ENCODE results near the gene ARRDC2. TPM values are rescaled to one million over a fixed set of nuclear protein-coding genes. Genes with fewer than 3 reads are reported as not detected.
A peak's percentile ranks its signal among the peaks of the same experiment; 100 is the strongest.

ARRDC2 gene
- total RNA-seq, result 10 to 100 TPM; 21.0 to 27.7 TPM
- long read RNA-seq, transcript ARRDC2-202 (8 exons, 2,528 nt), result major isoform, 7 of 17 reads
- long read RNA-seq, partial matches to known transcripts, result 5 of 17 reads
- long read RNA-seq, other reads (novel, unspliced or antisense), result 3 of 17 reads

DNA sequence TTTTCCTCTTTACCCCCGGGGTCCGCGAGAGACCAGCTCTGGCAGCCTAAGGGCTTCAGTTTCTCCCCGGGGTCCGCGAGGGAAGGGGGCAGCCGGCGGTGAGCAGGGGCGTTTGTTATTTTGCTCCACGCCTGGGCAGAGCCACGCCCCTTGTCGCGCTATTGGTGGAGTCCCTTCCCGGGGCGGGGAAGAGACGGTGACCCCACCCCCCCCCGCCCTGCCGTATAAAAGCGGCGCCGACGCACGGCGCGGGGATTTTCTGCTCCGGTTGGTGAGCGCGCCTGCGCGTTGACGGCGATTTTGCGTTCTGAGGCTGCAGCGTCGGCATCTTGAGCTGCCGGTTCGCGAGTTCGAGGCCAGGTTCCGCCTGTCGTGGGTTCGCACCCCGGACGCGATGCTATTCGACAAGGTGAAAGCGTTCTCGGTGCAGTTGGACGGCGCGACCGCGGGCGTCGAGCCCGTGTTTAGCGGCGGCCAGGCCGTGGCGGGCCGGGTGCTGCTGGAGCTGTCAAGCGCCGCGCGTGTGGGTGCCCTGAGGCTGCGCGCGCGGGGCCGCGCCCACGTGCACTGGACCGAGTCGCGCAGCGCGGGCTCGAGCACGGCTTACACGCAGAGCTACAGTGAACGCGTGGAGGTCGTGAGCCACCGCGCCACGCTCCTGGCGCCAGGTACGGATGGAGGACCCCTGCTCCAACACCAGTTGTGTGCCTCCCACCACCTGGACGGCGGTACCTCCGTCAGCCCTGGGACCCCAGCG lies at the start of gene ARRDC2:
Gene ARRDC2, plus strand, starts transcription at position 254 of the 757 bp plus-strand sequence. Its CDS starts 141 bp downstream, at position 395.
- intact Hi-C loops (cut with DNase I, micrococcal nuclease), result loop anchor here (5.0 kb wide), 1 partner anchor 49 kb away; no protein-coding TSS in a partner anchor
- peak; percentile 88 for ATAC-seq
- peak; percentile 92 for DNase-seq

DNA sequence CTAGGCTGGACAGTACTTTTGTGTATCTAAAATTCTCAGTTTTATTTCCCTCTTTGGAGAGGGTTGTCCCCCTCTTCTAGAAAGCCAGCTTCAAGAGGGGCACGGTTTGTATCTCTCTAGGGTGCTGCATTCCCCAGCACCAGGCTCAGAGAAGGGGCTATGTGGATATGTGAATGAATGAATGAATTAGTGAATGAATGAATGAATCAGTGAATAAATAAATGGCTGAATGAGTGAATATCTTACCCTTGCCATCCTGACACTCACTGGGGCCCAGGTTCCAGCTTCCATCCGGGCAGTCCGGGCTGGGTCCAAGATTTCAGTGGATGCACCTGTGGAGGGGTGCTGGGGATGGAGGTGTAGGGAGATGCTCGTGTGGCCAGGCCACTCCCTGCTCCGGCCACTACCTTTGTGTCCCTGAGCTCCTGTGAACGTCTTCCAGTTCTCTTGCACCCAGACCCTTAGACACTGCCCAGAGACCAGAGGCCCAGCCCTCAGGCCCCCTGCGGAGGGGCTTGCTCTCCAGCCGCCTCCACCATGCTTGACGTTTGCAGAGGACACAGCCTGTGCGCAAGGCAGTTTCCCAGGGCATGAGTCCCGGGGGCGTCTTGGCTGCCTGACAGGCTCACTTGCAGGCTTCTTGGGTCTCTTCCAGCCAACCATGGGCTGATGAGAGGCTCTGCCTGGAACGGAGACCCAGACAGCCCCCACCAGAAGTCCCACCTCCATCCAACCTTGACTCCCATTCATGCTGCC lies 43.9 kb upstream of the ARRDC2 start:
- ATAC-seq, result no peak
- no peak for DNase-seq
- intact Hi-C loops (cut with DNase I, micrococcal nuclease), result no loop called here

DNA sequence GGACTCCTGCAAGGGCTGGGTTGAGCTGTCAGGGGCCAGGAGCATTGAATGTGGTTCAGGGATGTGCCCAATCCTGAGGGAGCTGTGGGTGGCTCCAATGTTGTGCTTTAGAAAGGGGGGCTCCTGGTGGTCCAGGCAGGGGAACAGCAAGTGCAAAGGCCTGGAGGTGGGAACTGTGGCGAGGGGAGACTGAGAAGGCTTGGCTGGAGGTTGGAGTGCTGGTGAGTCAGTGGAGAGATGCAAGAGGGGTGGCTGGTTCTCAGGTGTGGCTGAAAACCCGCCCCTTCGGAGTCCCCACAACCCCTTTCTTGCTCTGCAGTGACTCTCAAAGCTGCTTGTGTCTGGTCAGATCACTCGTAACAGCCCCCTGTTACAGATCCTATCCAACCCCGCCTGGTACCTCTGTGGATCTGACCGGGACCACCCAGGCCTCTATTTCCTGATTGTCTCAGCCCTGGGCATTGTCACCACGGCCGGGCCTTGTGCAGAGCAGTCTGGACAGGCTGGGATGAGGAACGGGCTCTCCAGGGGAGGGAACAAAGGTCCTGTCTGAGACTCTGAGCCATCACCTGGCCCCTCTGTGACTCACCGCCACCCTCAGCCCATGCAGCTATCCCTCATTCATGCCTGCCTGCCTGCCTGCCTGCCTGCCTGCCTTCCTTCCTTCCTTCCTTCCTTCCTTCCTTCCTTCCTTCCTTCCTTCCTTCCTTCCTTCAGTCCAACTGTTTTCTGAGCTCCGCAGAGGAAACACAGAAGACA lies 42.4 kb upstream of the ARRDC2 start:
- DNase-seq (no peak), ATAC-seq (no peak)
- intact Hi-C loops (cut with DNase I, micrococcal nuclease), result no loop called here

DNA sequence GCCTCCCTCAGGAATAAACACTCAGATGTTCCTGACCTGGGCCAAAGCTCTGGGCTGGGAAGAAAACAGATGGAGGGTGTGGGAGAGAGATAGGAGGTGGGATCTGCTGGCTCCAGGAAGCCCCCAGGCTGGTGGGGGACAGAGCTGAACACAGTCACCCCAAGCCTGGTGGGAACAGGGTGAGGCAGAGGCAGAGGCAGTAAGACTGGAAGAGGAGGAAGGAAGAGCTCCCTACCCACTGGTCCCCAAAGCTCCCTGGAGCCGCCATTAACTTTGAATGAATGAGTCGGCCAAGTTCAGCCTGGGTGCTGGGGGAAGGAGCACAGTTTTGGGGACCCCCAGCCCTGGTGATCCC lies 41.9 kb upstream of the ARRDC2 start:
- no peak for DNase-seq
- ATAC-seq, result no peak
- intact Hi-C loops (cut with DNase I, micrococcal nuclease), result no loop called here

DNA sequence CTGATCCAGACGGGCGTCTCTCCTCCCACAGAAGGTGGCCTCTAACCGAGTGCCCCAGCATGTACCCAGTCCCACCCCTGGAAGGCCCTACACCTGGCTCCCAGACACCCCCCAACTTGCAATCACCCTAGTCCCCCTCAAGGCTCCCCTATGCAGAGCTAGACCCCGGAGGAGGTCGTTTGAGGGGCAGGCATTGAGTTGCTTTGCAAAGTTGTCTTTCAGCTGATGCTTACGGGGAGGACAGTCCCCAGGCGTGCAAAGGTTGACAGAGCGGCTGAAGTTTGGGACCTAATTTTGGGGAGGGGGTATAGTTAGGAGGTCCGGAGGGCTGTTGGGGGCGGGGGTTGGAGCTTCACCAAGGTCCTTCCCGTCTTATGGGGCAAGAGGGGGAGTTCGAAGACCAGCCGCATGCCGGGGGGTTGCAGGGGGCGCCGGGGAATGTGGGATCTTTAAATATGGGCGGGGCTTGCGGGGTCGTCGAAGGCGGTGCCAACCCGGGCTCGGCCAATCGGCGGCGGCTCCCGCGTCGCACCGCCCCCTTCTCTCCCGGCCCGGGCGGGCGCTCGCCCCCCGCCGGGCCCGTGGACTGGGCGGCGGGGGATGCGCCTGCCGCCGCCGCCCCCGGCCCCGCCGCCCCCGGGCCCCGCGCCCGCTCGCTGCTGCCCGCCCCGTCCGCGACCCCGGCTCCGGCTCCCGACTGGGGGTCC lies 41.3 kb upstream of the ARRDC2 start, which contains the start of gene KCNN1:
Gene KCNN1, plus strand, starts transcription at position 558 of the 707 bp plus-strand sequence. CDS start 6,782 bp downstream, outside the sequence.
- ATAC-seq, result no peak
- intact Hi-C loops (cut with DNase I, micrococcal nuclease), result no loop called here
- no peak for DNase-seq

DNA sequence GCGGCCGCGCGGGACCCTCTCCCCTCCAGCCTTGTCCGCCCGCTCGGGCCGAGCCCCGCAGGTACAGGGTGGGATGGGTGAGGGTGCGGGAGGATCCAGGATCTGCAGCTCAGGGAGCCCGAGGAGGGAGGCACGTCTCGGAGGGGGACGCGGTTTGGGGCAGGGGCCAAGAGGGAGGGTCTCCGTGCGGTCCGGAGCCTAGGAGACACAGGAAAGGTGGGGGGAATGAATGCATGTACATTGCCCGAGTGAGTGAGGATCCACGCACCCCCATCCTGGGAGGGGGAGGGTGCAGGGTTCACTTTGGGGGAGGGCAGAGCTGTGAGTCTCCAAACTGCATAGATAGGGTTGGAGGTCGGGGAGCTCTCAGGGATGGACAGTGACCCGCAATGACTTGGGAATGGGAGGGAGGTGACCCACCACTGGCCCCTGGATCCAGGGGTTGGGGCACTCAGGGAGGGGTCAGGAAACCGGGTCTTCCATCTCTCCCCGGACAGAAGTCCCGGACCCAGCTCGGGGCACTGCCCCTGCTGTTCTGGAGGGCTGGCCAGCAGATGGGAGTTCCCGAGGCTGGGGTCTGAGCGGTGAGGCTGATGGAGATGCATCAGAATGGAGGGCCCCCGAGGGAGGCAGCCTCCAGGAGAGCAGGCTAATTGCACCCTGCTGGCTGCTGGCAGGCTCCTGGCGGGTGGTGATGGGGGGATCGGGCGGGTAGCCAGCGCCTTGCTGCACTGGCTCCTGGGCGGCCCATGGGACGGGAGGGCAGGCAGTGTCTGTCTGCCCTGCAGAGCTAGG lies 40.5 kb upstream of the ARRDC2 start:
- intact Hi-C loops (cut with DNase I, micrococcal nuclease), result no loop called here
- ATAC-seq (no peak), DNase-seq (no peak)

DNA sequence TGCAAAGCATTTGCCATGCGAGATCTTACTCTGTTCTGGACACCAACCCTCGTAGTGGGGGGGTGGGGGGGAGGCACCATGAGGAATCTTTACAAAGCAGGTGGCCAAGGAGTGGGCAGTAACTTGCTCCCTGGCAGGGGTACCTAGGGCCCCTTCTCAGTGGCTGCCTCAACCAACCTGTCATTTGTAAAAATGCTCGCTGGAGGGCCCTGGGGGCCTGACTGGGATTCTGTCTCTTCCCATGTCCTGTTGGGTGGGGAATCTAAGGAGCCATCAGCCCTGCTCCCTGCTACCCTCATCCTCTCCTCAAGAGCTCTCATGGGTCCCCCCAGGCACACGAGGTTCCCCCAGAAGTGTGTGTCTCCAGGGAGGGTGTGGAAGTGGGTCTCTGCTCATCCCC lies 39.6 kb upstream of the ARRDC2 start:
- intact Hi-C loops (cut with DNase I, micrococcal nuclease), result no loop called here
- ATAC-seq (no peak), DNase-seq (no peak)

DNA sequence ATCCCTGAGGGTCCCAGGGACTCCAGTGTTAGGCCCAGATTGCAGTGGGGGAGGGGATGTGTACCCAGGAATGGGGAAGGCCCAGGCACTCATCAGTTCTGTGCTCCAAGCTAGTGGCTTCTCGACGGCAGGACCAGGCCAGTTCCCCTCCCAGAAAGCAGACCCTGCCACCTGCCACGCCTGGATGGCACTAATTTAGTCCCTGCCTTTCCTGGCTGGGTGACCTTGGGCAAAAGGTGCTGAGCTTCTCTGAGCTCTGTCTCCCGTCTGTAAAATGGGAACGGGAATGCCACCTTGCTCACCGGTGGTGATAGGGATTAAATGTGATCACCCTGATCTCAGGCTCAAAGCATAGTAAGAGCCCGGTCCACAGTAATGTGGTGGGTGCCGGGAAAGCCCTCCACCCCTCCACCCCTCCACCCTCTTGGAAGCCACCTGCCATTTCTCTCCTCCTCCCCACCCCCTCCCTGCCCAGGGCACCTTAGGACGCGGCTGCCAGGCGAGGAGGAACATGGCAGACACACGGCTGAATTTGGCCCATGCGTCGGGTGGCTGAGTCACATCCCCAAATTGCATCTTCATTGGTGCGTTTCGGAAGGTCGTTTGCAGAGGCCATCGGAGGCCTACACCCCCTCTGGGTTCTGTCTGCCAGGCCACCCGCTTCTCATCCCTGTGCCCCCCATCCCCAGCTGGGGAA lies 38.7 kb upstream of the ARRDC2 start:
- intact Hi-C loops (cut with DNase I, micrococcal nuclease), result no loop called here
- DNase-seq, result no peak
- ATAC-seq, result no peak

DNA sequence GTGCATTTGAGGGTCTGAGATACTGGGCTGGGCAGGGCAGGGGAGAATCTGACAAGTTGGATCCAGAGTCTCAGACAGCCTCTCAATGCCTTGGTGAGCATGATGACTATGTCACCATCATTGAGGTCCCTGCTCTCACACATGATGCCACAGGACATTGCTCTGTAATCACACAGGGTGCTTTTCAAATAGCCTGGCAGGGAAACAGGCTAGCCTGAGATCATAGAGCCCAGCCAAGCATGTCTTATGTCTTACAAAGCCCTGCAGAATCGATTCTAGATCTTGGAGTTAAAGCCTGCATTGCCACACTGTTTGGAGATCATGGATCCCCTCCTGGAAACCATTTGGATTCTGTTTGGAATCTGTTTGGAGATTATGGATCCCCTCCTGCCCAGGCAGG lies 35.7 kb upstream of the ARRDC2 start:
- ATAC-seq, result no peak
- DNase-seq, result no peak
- intact Hi-C loops (cut with DNase I, micrococcal nuclease), result no loop called here

DNA sequence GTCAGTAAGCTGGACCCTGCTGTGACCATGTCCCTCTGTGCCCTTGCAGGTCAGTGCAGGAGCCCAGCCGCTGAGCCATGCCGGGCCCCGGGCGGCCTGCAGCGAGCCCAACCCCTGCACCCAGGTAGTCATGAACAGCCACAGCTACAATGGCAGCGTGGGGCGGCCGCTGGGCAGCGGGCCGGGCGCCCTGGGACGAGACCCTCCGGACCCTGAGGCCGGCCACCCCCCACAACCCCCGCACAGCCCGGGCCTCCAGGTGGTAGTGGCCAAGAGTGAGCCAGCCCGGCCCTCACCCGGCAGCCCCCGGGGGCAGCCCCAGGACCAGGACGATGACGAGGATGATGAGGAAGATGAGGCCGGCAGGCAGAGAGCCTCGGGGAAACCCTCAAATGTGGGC lies 34.2 kb upstream of the ARRDC2 start:
- intact Hi-C loops (cut with DNase I, micrococcal nuclease), result no loop called here
- ATAC-seq, result no peak

DNA sequence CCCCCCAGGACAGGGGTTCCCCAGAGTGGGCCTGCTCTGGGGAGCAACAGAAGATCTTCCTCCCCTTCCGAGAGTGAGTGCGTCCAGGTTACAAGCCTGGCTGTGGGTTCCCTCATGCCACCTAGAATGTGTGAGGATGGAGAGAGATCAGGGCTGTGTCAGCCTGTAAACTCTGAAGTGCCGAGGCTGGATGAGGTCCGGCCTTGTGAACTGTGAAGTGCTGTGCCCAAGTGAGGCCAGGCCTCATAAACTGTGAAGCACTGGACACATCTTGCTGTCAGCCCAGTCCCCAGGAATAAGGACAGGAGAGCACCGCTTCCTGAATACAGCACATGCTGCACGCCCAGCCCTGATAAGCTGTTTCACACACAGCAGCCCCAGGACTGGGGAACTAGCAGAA lies 33.4 kb upstream of the ARRDC2 start:
- intact Hi-C loops (cut with DNase I, micrococcal nuclease), result no loop called here
- DNase-seq (no peak), ATAC-seq (no peak)

More for the DNA sequence above, 34.2 kb upstream of the ARRDC2 start:
- no peak for DNase-seq

DNA sequence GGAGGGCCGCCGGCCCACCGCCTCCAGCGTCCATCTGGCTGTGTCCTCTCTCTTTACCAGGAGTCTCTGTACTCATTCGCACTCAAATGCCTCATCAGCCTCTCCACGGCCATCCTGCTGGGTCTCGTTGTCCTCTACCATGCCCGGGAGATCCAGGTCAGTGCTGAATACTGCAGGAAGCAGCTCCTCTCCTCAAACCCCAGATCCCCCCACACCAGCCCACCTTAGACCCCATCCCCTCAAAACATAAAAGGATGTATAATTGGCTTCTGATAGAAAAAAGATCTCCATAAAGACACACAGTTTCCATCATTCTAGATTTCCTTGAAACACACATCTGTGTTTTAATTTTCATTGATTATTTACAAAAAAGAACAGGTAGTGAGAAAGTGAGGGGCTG lies 32.9 kb upstream of the ARRDC2 start:
- no peak for ATAC-seq
- no peak for DNase-seq
- intact Hi-C loops (cut with DNase I, micrococcal nuclease), result no loop called here

DNA sequence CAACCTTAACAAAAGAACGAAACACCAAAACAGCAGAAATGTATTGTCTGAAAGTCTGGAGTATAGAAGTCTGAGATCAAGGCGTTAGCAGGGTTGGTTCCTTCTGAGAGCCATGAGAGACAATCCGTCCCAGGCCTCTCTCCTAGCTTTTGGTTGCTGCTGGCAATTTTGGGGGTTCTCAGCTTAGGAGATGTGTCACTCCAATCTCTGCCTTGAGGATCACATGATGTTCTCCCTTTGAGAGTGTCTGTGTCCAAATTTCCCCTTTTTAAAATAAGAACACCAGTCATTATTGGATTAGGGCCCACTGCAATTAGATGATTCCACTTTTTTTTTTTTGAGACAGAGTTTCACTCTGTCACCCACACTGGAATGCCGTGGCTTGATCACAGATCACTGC lies 30.9 kb upstream of the ARRDC2 start:
- no peak for DNase-seq
- ATAC-seq, result no peak
- intact Hi-C loops (cut with DNase I, micrococcal nuclease), result no loop called here

DNA sequence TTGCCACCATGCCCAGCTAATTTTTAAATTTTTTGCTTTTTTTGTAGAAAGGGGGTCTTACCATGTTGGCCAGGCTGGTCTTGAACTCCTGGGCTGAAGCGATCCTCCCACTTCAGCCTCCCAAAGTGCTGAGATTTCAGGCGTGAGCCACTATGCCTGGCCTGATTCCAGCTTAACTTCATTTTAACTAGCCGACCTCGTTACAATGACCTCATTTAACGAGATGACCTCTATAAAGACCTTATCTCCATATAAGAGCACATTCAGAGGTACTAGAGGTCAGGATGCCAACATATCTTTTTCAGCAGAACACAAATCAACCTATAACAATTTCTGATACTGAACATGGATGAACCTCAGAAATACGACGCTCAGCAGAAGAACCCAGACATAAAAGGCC lies 30.5 kb upstream of the ARRDC2 start:
- intact Hi-C loops (cut with DNase I, micrococcal nuclease), result no loop called here
- DNase-seq (no peak), ATAC-seq (no peak)

DNA sequence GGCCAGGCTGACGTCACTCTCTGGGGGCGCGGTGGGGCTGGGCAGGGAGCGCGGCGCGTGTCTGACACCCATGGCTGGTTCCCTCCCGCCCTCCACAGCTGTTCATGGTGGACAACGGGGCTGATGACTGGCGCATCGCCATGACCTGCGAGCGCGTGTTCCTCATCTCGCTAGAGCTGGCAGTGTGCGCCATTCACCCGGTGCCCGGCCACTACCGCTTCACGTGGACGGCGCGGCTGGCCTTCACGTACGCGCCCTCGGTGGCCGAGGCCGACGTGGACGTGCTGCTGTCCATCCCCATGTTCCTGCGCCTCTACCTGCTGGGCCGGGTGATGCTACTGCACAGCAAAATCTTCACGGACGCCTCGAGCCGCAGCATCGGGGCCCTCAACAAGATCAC lies 26.4 kb upstream of the ARRDC2 start:
- intact Hi-C loops (cut with DNase I, micrococcal nuclease), result no loop called here
- DNase-seq (no peak), ATAC-seq (no peak)

DNA sequence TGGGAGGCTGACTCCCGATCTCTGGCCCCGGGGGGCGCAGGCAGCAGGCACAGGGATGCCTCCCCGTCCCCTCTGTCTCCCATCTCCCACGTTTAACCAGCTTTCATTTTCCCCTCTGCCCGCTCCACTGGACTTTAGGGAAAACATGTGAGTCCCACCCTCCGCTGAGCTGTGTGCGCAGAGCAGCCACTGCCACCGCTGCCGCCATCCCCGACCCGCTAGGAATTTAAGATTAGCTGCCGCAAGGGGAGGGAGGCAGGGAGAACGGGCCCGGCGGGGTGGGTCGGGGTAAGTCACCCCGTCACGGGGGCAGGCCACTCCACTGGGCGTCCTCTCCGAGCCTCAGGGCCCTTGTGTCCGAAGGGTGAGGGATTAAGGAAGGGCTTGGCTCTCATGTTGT lies 25.5 kb upstream of the ARRDC2 start:
- no peak for DNase-seq
- ATAC-seq, result no peak
- intact Hi-C loops (cut with DNase I, micrococcal nuclease), result no loop called here

DNA sequence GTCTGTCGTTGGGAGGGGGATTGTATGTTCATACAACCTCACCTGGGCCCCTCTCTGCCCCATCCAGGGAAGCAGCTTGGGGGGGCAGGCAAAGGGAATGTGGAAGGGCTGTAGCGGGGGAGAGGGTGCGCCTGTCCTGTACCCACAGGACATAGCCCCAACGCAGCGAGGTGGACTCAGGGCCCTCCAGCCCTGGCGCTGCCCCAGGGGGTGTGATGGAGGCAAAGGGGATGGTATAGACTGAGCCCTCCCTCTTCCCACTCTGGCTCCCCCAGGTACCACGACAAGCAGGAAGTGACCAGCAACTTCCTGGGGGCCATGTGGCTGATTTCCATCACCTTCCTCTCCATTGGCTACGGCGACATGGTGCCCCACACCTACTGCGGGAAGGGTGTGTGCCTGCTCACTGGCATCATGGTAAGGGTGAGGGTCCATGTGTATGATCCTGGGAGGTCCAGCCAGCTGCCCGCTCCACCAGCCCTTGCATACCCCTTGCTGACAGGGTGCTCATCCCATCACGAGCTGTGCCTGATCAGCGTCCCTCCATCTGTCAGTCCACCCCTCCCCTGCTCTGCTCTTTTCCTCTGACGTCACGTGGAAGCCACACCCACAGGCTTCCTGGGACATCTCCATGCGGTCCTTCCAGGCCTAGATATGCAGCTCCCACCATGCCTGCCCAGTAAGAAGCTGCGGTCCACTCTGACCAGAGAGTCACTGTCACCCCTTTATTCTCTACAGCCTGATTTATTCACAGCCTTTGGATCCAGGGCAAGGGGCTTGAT lies 22.7 kb upstream of the ARRDC2 start:
- intact Hi-C loops (cut with DNase I, micrococcal nuclease), result no loop called here
- ATAC-seq, result no peak
- DNase-seq, result peak in 1 of 2 donors; percentile 21
